ENCODE data around the gene OR4K13.

Gene OR4K13, protein sequence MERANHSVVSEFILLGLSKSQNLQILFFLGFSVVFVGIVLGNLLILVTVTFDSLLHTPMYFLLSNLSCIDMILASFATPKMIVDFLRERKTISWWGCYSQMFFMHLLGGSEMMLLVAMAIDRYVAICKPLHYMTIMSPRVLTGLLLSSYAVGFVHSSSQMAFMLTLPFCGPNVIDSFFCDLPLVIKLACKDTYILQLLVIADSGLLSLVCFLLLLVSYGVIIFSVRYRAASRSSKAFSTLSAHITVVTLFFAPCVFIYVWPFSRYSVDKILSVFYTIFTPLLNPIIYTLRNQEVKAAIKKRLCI

DNA sequence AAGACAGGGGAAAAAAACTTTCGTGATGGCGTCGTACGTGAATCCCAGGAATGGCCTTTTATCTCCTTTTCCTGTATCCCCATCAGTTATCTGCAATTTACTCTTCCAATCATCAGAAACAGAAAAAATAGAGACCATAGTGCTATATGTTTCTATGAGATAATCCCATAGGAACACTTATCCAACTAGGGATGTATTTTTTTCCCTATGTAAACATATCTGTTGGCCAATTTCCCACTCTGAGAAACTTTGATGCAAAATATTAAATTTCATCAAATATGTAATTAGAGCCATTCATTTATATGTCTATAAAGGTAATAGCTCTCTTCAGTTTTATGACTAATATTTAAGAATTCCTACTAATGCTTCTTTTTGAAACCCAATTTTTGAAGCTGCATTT lies at the start of gene OR4K13:
Gene OR4K13, minus strand, starts transcription at position 101 of the 400 bp plus-strand sequence. CDS start 1,280 bp downstream, outside the sequence.
- DNase-seq (ENCODE audit: low read depth), result no peak

DNA sequence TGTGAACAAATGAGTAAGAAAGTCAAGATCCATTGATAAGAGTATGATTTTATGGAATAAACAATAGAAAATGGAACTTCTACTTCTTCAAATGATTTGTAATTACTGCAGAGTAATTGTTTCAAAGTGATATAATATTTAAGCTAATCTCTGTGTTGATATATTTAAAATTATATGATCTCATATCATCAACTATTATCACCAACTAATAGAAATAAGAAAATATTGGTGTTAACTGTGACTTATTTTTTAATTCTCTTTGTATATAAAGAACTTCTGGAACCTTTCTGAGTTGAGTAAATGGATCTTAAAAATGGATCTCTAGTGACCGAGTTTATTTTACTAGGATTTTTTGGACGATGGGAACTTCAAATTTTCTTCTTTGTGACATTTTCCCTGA lies 23.9 kb upstream of the OR4K13 start, which contains the start of gene OR4L1:
Gene OR4L1, plus strand, starts transcription at position 301 of the 400 bp plus-strand sequence. Its CDS starts 0 bp downstream, at position 301.
- no peak for DNase-seq (ENCODE audit: low read depth)

DNA sequence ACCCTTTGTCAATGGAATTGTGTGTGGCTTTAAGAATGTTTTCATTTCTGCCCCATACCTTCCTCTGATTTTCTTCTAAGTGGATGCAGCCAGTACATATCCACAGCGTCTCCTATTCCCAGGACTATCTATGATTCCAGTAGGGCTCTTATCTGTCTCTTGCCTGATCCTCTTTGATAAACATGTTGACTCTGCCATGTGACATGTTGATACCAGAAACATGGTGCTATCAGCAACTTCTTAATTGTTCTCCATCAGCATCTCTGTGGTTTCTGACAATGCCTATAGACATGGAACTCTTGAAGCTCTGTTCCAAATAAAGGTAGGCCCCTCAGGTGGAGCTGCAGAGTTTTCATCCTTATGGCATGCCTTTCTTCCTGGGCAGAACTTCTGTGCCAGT lies 12.4 kb upstream of the OR4K13 start:
- no peak for DNase-seq (ENCODE audit: low read depth)

DNA sequence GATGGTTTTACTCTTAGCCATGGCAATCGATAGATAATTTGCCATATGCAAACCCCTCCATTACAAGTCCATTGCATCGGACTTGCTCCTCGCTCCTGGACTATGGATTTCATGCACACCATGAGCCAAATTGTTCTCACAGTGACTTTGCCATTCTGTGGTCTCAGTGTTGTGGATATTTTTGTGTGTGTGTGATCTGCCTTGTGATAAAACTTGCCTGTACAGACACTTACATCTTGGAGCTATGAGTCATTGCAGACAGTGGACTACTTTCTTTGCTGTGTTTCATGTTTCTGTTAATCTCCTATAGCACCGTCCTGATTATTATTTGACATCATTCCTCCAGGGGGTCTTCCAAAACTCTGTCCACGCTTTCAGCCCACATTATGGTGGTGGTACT lies 8.4 kb upstream of the OR4K13 start:
- no peak for DNase-seq (ENCODE audit: low read depth)

DNA sequence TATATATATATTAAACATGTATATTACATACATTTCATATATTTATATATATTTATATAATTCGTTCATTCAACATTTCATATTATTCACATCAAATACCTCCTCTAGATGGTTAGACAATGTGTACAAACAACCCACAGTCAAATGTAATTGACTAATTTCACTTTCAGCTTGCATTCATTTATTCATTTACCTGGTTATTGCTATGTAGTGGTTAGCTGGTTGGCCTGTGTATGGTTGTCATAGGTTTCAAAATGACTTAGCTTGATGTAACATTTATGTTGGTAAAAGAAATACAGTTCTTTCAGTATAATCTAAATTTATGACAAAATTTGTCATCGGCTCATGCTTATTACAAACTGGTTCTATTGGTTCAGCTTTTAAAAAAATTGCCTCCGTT lies 389 bp downstream of the OR4K13 start:
- DNase-seq (ENCODE audit: low read depth), result no peak

DNA sequence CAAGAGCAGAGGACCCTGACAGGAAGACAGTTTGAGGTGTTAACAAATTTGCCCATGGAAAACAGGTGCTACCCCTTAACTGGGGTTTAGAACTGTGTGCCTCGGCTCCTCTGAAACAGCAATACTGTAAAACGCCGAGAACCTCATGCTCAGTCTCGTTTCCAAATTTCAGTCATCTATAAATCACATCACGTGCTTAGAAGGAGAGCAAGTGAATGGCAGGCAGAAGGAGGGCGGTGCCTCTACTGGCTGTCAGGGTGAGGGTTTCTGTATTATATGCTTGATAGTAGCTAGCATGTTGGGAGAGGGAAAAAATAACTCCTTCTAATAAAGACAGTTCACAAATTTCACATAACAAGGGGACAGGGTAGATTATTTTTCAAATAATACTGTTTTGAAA lies 4.8 kb downstream of the OR4K13 start:
- DNase-seq (ENCODE audit: low read depth), result no peak

DNA sequence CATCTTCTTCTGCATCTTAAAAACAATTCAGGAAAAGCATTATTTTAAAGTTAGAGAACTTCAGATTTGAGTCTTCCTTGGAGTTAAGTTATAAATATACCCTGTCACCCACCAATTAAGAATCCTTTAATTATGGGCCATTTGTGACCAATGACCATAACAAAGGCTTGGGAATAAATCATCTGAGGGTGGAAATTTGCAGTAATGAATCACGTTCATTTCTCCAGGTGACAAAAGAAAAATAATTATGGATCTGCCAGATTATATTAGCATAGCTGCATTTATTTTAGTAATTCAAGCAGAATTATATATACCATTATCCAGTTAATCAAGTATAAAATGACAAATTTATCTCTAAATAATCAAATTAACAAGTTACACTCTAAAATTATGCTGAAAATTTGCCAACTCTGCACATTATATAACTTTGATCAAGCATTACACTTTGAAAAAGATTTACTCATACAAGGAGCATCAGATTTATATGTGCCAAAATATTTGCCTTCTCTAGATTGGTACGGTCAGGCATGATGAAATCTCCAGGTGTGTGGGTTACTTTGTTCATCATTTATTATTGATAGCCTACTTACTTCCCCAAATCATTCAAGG lies 16.5 kb downstream of the OR4K13 start, which contains the start of gene OR4K14:
Gene OR4K14, minus strand, starts transcription at position 51 of the 609 bp plus-strand sequence. CDS start 4,114 bp downstream, outside the sequence.
- no peak for DNase-seq (ENCODE audit: low read depth)

DNA sequence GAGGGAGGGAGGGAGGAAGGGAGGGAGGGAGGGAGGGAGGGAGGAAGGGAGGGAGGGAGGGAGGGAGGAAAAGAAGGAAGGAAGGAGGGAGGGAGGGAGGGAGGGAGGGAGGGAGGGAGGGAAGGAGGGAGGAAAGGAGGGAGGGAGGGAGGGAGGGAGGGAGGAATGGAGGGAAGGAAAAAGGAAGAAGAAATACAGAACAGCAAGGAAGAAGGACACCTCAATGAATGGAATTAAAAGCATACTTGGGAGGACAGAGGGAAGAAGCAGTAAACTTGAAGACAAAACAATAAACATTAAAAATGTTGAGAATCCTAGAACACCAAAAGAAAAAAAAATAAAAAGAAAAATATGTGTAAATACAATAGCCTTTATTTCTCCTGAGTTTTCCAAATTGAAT lies 27.7 kb downstream of the OR4K13 start:
- no peak for DNase-seq (ENCODE audit: low read depth)

DNA sequence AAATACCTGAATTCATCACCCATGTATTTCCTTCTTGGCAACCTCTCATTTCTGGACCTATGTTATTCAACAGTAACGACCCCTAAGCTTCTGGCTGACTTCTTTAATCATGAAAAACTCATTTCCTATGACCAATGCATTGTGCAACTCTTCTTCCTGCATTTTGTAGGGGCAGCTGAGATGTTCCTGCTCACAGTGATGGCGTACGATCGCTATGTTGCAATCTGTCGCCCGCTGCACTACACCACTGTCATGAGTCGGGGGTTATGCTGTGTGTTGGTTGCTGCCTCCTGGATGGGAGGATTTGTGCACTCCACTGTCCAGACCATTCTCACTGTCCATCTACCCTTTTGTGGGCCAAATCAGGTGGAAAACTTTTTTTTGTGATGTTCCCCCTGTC lies 33.5 kb downstream of the OR4K13 start:
- no peak for DNase-seq (ENCODE audit: low read depth)

DNA sequence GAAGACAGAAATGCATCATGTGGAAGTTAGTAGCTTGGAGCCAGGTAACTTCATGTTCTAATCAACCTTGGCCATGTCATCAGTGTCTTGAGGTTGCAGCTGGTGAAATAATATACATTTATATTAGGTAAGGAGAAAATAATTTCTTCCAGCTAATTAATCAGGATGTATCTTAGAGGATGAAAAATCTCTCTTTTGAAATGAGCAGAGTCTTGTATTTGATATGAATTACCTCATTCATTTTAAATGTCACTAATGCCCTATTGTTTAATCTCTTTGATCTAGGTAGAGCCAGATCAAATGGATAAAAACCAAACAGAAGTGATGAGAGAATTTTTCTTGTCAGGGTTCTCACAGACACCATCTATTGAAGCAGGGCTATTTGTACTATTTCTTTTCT lies 34.0 kb downstream of the OR4K13 start, which contains the start of gene OR4Q2:
Gene OR4Q2, plus strand, starts transcription at position 301 of the 400 bp plus-strand sequence.
- no peak for DNase-seq (ENCODE audit: low read depth)

DNA sequence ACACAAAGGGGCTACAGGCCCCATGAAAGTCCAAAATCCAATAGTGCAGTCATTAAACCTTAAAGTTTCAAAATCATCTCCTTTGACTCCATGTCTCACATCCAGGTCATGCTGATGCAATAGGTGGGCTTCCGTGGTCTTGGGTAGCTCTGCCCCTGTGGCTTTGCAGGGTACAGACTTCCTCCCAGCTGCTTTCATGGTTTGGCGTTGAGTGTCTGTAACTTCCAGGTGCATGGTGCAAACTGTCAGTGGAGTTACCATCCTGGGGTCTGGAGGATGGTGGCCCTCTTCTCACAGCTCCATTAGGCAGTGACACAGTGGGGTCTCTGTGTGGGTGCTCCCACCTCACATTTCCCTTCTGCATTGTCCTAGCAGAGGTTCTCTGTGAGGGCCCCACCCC lies 42.4 kb downstream of the OR4K13 start:
- DNase-seq (ENCODE audit: low read depth), result no peak
